HG02840 (cell line): Measurements from ENCODE around the gene FBXO10.
"Not testable (repeated sequence)": the region's sequence is repeated elsewhere in the genome, so short reads cannot be mapped to it uniquely, and the experiment has no call there.

ENCODE experiments used
- ATAC-seq: cut with Tn5 transposase; IDR thresholded peaks from one replicate; pipeline ENCODE4 v1.9.1; 2021; ENCODE audit warnings: mild to moderate bottlenecking, moderate library complexity, moderate number of reproducible peaks; ENCODE audit not compliant: unreplicated experiment, low FRiP score

The FBXO10 gene

GRCh38 chr9:37514999-37515398 lies 61.2 kb downstream of the FBXO10 start:
- no peak for ATAC-seq

GRCh38 chr9:37514415-37514814 lies 61.8 kb downstream of the FBXO10 start:
- ATAC-seq: not testable (repeated sequence)

GRCh38 chr9:37512437-37512836 lies 63.7 kb downstream of the FBXO10 start:
- no peak for ATAC-seq

- ATAC-seq: no peak
Observed at GRCh38 chr9:37511016-37512010, 64.9 kb downstream of the FBXO10 start.

- ATAC-seq: not testable (repeated sequence)
Observed at GRCh38 chr9:37510053-37510452, 66.1 kb downstream of the FBXO10 start.

GRCh38 chr9:37509536-37509935 lies 66.6 kb downstream of the FBXO10 start:
- ATAC-seq: no peak

- no peak for ATAC-seq
Observed at GRCh38 chr9:37508834-37509206, 67.4 kb downstream of the FBXO10 start.

GRCh38 chr9:37508135-37508833 lies 67.9 kb downstream of the FBXO10 start:
- ATAC-seq: no peak

- ATAC-seq: no peak
Observed at GRCh38 chr9:37507566-37508134, 68.5 kb downstream of the FBXO10 start.

GRCh38 chr9:37504605-37505004 lies 71.6 kb downstream of the FBXO10 start:
- ATAC-seq: no peak

- no peak for ATAC-seq
Observed at GRCh38 chr9:37503736-37504135, 72.4 kb downstream of the FBXO10 start.

- ATAC-seq: no peak
Observed at GRCh38 chr9:37501957-37502596, 74.1 kb downstream of the FBXO10 start.

- ATAC-seq: no peak
Observed at GRCh38 chr9:37499297-37499696, 76.9 kb downstream of the FBXO10 start.

- no peak for ATAC-seq
Observed at GRCh38 chr9:37498457-37498856, 77.7 kb downstream of the FBXO10 start.

- no peak for ATAC-seq
Observed at GRCh38 chr9:37497320-37497719, 78.9 kb downstream of the FBXO10 start.

GRCh38 chr9:37496020-37496419 lies 80.2 kb downstream of the FBXO10 start:
- ATAC-seq: no peak

GRCh38 chr9:37495571-37495970 lies 80.6 kb downstream of the FBXO10 start:
- no peak for ATAC-seq

- no peak for ATAC-seq
Observed at GRCh38 chr9:37491939-37492338, 84.2 kb downstream of the FBXO10 start.

GRCh38 chr9:37486616-37487548 lies 89.3 kb downstream of the FBXO10 start:
- ATAC-seq: no peak

GRCh38 chr9:37486256-37486615 lies 89.9 kb downstream of the FBXO10 start:
- ATAC-seq: no peak
